Activated naive CD8-positive, alpha-beta T cell treated with anti-CD3 and anti-CD28 coated beads, Interleukin-2, amount 10 ng/mL, durations not matched to agents 7 days and 5 days (primary cell): ENCODE measurements around the gene SLC39A10. TPM values are rescaled to one million over a fixed set of nuclear protein-coding genes. Genes with fewer than 3 reads are reported as not detected.

Source experiments
- ATAC-seq: fragments of 150-1000 bp; cut with Tn5 transposase; one replicate; pipeline ENCODE4 v1.10.0; 2021; ENCODE audit warnings: low read depth, moderate library complexity
- POLR2A ChIA-PET: fragments of 350-600 bp; sonication (Branson Sonifier 250); formaldehyde crosslinking; loops from one replicate; lab custom pipeline; 2021; ENCODE audit warnings: antibody characterized with exemption; lab: Charles Lee
- DNase-seq: peaks from one replicate; pipeline ENCODE4 v3.0.0; 2021
- H3K27ac Mint-ChIP-seq: one replicate; pipeline ENCODE4 v1.8.0; 2022; ENCODE audit warnings: mild to moderate bottlenecking, mixed read lengths
- H3K27me3 Mint-ChIP-seq: one replicate; pipeline ENCODE4 v1.8.0; 2022; ENCODE audit warnings: mild to moderate bottlenecking, moderate library complexity, mixed read lengths
- H3K36me3 Mint-ChIP-seq: one replicate; pipeline ENCODE4 v1.8.0; 2021; ENCODE audit warnings: mild to moderate bottlenecking, mixed read lengths
- H3K4me1 Mint-ChIP-seq: one replicate; pipeline ENCODE4 v1.8.0; 2021; ENCODE audit warnings: mixed read lengths
- H3K4me3 Mint-ChIP-seq: one replicate; pipeline ENCODE4 v1.8.0; 2022; ENCODE audit warnings: mild to moderate bottlenecking, moderate library complexity, mixed read lengths
- H3K9me3 Mint-ChIP-seq: one replicate; pipeline ENCODE4 v1.8.0; 2021; ENCODE audit warnings: mixed read lengths
- total RNA-seq, 2 experiments: library from RNA; stranded (reverse); gene quantifications; one replicate each; pipeline ENCODE4 v1.2.3, GENCODE V29; 2021

Gene SLC39A10
- total RNA-seq, 2 experiments from 2014 or later, result 54.4 to 60.4 TPM

DNA sequence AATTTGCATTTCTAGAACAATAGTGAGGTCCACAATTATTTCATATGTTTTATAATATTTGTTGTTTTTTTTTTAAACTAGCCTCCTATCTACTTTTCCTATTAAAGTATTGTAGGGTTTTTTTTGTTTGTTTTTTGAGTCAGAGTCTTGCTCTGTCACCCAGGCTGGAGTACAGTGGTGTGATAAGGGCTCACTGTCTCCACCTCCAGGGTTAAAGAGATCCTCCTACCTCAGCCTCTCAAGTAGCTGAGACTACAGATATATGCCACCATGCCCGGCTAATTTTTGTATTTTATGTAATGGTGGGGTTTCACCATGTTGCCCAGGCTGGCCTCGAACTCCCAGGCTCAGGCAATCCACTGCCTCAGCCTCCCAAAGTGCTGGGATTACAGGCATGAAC lies 122.5 kb downstream of the SLC39A10 start:
- H3K4me1 Mint-ChIP-seq, result no peaks in the 10 kb centered on the region
- no peaks in the 10 kb centered on the region for H3K27me3 Mint-ChIP-seq
- DNase-seq (no peak), ATAC-seq (no peak)
- H3K27ac Mint-ChIP-seq, result no peak overlapping the region
- POLR2A ChIA-PET, result no interaction called here
- H3K4me3 Mint-ChIP-seq, result no peak overlapping the region
- no peaks in the 10 kb centered on the region for H3K36me3 Mint-ChIP-seq
- H3K9me3 Mint-ChIP-seq, result no peaks in the 10 kb centered on the region

- no peaks in the 10 kb centered on the region for H3K36me3 Mint-ChIP-seq
- ATAC-seq, result no peak
- POLR2A ChIA-PET, result no interaction called here
Measured at GRCh38 chr2:195782156-195782555, 125.1 kb downstream of the SLC39A10 start.

More at GRCh38 chr2:195782156-195782555, 125.1 kb downstream of the SLC39A10 start:
- H3K27me3 Mint-ChIP-seq, result no peaks in the 10 kb centered on the region
- no peak for DNase-seq
- H3K4me1 Mint-ChIP-seq, result no peaks in the 10 kb centered on the region
- H3K4me3 Mint-ChIP-seq, result no peak overlapping the region
- no peaks in the 10 kb centered on the region for H3K9me3 Mint-ChIP-seq
- no peak overlapping the region for H3K27ac Mint-ChIP-seq
